NCI-H345 treated with DMSO at 0.1 percent for 48 hours (cell line): ENCODE data around the gene ANKRD13A.
"Not testable (repeated sequence)": the region's sequence is repeated elsewhere in the genome, so short reads cannot be mapped to it uniquely, and the experiment has no call there.

ENCODE experiments used
- DNase-seq: peaks from one replicate; lab custom pipeline; 2025; ENCODE audit not compliant: unreplicated experiment; lab: John Stamatoyannopoulos, UW

The ANKRD13A gene

GRCh38 chr12:110077800-110078199 lies 78.6 kb downstream of the ANKRD13A start:
- DNase-seq, result no peak

GRCh38 chr12:110079477-110080400 lies 80.5 kb downstream of the ANKRD13A start:
- no peak for DNase-seq

GRCh38 chr12:110080410-110080809 lies 81.2 kb downstream of the ANKRD13A start:
- DNase-seq, result no peak

- no peak for DNase-seq
These were observed 85.2 kb downstream of the ANKRD13A start for GRCh38 chr12:110084314-110085015.

- DNase-seq, result not testable (repeated sequence)
These were observed 89.0 kb downstream of the ANKRD13A start for GRCh38 chr12:110088216-110088615.

- no peak for DNase-seq
These were observed 89.7 kb downstream of the ANKRD13A start for GRCh38 chr12:110088936-110089335.
